ENCODE results near the gene HERPUD2. TPM values are rescaled to one million over a fixed set of nuclear protein-coding genes. Genes with fewer than 3 reads are reported as not detected.
"Not testable (repeated sequence)": the region's sequence is repeated elsewhere in the genome, so short reads cannot be mapped to it uniquely, and the experiment has no call there.

Gene HERPUD2
- total RNA-seq, 2 experiments from 2014 or later: 24.9 to 25.0 TPM

DNA sequence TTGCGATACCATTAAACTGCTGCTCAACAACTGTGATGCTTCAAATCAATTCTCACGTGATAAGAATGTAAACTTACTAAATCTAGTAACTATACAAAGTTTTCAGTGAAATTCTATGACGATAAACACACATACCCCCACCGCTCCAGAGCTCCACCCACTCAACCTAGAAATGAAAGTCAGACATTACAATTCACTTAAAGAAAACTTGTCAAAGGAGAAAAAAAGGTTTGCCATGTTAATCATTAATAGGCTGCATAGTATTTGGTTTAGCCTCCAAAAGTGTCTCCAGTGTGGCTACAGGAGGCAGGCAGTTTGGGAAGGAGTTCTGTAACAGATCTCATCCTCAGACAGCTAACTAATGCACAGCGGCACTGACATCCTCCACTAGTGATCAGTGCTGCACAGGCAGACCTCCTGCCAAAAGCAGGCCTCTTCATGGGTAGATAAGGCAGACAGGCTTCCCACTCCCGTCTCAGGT lies 3.1 kb downstream of the HERPUD2 start:
- Mint-ChIP-seq H3K36me3 (ENCODE audit: low read depth) (peaks cover 19% of the 10 kb centered on the region), H3K27ac (peak overlapping the region; percentile 89), H3K27me3 (no peaks in the 10 kb centered on the region), H3K4me3 (peak overlapping the region; percentile 89), H3K4me1 (ENCODE audit: low read depth) (peaks cover 53% of the 10 kb centered on the region), H3K9me3 (no peaks in the 10 kb centered on the region)
- ChIA-PET CTCF (interaction anchor here (0.9 to 1.6 kb wide), 4 partner anchors 11 to 111 kb away, joined by 3 read pairs; no protein-coding TSS in a partner anchor), POLR2A (interaction anchor here (0.6 to 1.4 kb wide), 2 partner anchors 33 to 109 kb away, joined by 3 to 5 read pairs; partner anchors contain the start of gene SEPTIN7)
- peak; percentile 41 for ATAC-seq
- intact Hi-C loops (cut with micrococcal nuclease): loop anchor here (5.0 kb wide), 2 partner anchors 35 to 110 kb away; partner anchors contain the start of gene SEPTIN7
- DNase-seq: peak; percentile 60
- TF ChIP-seq, protein P1, sequence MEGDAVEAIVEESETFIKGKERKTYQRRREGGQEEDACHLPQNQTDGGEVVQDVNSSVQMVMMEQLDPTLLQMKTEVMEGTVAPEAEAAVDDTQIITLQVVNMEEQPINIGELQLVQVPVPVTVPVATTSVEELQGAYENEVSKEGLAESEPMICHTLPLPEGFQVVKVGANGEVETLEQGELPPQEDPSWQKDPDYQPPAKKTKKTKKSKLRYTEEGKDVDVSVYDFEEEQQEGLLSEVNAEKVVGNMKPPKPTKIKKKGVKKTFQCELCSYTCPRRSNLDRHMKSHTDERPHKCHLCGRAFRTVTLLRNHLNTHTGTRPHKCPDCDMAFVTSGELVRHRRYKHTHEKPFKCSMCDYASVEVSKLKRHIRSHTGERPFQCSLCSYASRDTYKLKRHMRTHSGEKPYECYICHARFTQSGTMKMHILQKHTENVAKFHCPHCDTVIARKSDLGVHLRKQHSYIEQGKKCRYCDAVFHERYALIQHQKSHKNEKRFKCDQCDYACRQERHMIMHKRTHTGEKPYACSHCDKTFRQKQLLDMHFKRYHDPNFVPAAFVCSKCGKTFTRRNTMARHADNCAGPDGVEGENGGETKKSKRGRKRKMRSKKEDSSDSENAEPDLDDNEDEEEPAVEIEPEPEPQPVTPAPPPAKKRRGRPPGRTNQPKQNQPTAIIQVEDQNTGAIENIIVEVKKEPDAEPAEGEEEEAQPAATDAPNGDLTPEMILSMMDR (IDR thresholded peaks at IDR 0.05): no peak

DNA sequence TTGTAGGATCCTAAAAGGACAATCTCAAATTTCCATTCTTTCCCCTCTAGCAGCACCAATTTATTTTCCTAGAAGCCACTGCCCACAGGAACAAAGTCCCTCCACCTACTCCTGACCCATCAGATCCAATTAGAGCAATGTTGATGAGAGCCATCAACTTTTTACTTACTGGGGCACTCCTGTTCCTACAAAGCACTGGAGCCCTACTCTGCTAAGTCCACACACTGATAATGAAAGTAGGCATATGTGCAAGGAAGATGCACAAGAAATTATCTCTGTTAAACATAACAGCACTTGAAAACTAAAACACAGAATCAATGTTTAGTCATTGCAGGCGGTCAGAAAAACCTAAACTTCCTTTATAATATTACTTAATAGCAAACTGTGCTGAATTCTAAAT lies 3.6 kb downstream of the HERPUD2 start:
- Mint-ChIP-seq H3K36me3 (ENCODE audit: low read depth) (peaks cover 16% of the 10 kb centered on the region), H3K9me3 (no peaks in the 10 kb centered on the region), H3K4me1 (ENCODE audit: low read depth) (peaks cover 49% of the 10 kb centered on the region), H3K27ac (peak overlapping the region; percentile 89), H3K27me3 (no peaks in the 10 kb centered on the region), H3K4me3 (peak overlapping the region; percentile 89)
- CTCF ChIA-PET: interaction anchor here (0.9 to 1.6 kb wide), 4 partner anchors 11 to 216 kb away, joined by 3 to 5 read pairs (median 4); no protein-coding TSS in a partner anchor
- ATAC-seq (no peak), DNase-seq (no peak)
- TF ChIP-seq, protein P1 (IDR thresholded peaks at IDR 0.05): no peak
- POLR2A ChIA-PET: interaction anchor here (0.8 to 1.4 kb wide), 3 partner anchors 25 to 110 kb away, joined by 3 to 5 read pairs (median 3); partner anchors contain the start of gene SEPTIN7
- intact Hi-C loops (cut with micrococcal nuclease): loop anchor here (5.0 kb wide), 2 partner anchors 36 to 111 kb away; partner anchors contain the start of gene SEPTIN7

DNA sequence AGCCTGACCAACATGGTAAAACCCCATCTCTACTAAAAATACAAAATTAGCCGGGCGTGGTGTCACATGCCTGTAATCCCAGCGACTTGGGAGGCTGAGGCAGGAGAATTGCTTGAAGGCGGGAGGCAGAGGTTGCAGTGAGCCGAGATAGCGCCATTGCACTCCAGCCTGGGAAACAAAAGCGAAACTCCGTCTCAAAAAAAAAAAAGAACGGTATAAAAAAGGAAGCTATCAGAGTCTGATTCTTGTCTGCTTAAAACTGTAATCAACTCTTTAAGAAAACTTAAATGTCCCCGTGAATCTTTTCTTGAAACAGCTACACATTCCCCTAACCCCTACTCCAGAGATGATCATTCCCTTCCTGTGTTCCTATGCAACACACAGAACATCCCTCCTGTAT lies 4.3 kb downstream of the HERPUD2 start:
- Mint-ChIP-seq H3K27ac (peak overlapping the region; percentile 89), H3K36me3 (ENCODE audit: low read depth) (peaks cover 13% of the 10 kb centered on the region), H3K4me1 (ENCODE audit: low read depth) (peaks cover 44% of the 10 kb centered on the region), H3K4me3 (peak overlapping the region; percentile 89)
- H3K27me3 Mint-ChIP-seq, ATAC-seq, H3K9me3 Mint-ChIP-seq: not testable (repeated sequence)
- CTCF ChIA-PET: interaction anchor here (0.5 to 1.6 kb wide), 4 partner anchors 15 to 216 kb away, joined by 3 to 5 read pairs (median 4); no protein-coding TSS in a partner anchor
- DNase-seq: peak; percentile 27
- intact Hi-C loops (cut with micrococcal nuclease): loop anchor here (5.0 kb wide), 2 partner anchors 37 to 112 kb away; partner anchors contain the start of gene SEPTIN7
- POLR2A ChIA-PET: interaction anchor here (0.7 to 1.3 kb wide), 5 partner anchors 9 to 183 kb away, joined by 3 to 4 read pairs (median 3); partner anchors contain the start of gene SEPTIN7

DNA sequence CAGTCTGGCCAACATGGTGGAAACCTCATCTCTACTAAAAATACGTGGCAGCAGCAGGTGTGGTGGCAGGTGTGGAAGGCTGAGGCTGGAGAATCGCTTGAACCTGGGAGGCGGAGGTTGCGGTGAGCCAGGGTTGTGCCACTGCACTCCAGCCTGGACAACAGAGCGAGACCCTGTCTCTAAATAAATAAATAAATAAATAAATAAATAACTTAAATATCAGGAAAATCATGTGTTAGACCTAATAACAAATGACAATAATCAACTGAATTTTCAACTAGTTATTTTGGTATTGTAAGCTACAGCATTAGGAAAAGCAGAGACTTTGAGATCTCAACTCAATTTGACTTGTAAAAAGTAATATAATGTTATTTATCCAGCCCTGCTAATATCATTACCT lies 9.2 kb downstream of the HERPUD2 start:
- no peaks in the 10 kb centered on the region for H3K27me3 Mint-ChIP-seq
- POLR2A ChIA-PET: interaction anchor here (0.6 kb wide), 1 partner anchor 117 kb away, joined by 3 read pairs; no protein-coding TSS in a partner anchor
- intact Hi-C loops (cut with micrococcal nuclease): no loop called here

DNA sequence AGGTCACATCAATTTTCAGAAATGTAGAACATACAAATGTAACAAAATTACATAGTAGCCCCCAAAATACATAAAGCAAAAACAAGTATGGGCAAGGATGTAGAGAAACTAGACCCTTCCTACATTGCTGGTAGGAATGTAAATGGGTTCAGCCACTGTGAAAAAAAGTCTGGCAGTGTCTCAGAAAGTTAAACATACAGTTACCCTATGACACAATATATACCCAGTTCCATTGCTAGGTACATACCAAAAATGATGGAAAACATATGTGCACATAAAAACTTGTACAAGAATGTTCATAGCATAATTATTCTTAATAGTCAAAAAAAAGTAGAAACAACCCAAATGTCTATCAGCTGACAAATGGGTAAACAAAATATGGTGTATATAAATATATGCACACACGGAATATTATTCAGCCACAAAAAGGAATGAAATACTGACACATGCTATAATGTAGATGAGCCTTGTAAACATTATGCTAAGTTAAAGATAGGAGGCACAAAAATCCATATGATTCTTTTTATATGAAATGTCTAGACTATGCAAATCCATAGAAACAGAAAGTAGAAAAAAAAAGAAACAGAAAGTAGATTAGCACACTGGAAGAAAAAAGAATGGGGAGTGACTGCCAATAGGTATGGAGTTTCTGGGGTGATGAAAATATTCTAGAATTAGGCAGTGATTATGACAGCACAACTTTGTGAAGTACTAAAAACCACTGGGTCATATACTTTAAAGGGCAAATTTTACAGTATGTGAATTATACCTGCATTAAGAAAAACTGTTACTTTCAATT lies 13.5 kb downstream of the HERPUD2 start:
- DNase-seq: no peak
- Mint-ChIP-seq H3K27me3 (no peaks in the 10 kb centered on the region), H3K27ac (peak overlapping the region; percentile 55), H3K4me1 (ENCODE audit: low read depth) (peaks cover 65% of the 10 kb centered on the region), H3K4me3 (peak overlapping the region; percentile 1), H3K9me3 (peaks cover 4% of the 10 kb centered on the region), H3K36me3 (ENCODE audit: low read depth) (peaks cover 26% of the 10 kb centered on the region)
- ChIA-PET POLR2A (interaction anchor here (3.0 kb wide), 1 partner anchor 14 kb away, joined by 11 read pairs; the partner anchor contains the start of gene HERPUD2), CTCF (no interaction called here)
- TF ChIP-seq, protein P1 (IDR thresholded peaks at IDR 0.05): no peak
- intact Hi-C loops (cut with micrococcal nuclease): no loop called here
- ATAC-seq: peak; percentile 78

More for the DNA sequence above, 9.2 kb downstream of the HERPUD2 start:
- no peak overlapping the region for H3K4me3 Mint-ChIP-seq
- H3K9me3 Mint-ChIP-seq: peaks cover 4% of the 10 kb centered on the region
- H3K27ac Mint-ChIP-seq: no peak overlapping the region
- ATAC-seq (no peak), DNase-seq (no peak)
- TF ChIP-seq, protein P1 (IDR thresholded peaks at IDR 0.05): no peak
- peaks cover 32% of the 10 kb centered on the region for H3K36me3 Mint-ChIP-seq (ENCODE audit: low read depth)
- CTCF ChIA-PET: interaction anchor here (0.7 kb wide), 1 partner anchor 31 kb away, joined by 3 read pairs; no protein-coding TSS in a partner anchor
- H3K4me1 Mint-ChIP-seq (ENCODE audit: low read depth): peaks cover 65% of the 10 kb centered on the region

Measured in activated CD8-positive, alpha-beta T cell treated with anti-CD3 and anti-CD28 coated beads for 36 hours (primary cell).